Trophoblast cell (in vitro differentiated cells and primary cell): ENCODE data around the gene TACSTD2.
"Not testable (repeated sequence)": the region's sequence is repeated elsewhere in the genome, so short reads cannot be mapped to it uniquely, and the experiment has no call there.

Source experiments
- DNase-seq, 2 donors: peaks; one replicate each; pipeline ENCODE4 v3.0.0-alpha.2; 2016
- H2AFZ ChIP-seq: 2 replicates; pipeline ENCODE4 v1.6.1; 2013; ENCODE audit warnings: low read length, moderate library complexity, mild to moderate bottlenecking; ENCODE audit not compliant: insufficient read depth, poor library complexity
- H2AK5ac ChIP-seq: 2 replicates; pipeline ENCODE4 v1.6.1; 2013; ENCODE audit warnings: mild to moderate bottlenecking, low read length
- H2BK120ac ChIP-seq: 2 replicates; pipeline ENCODE4 v1.6.1; 2013; ENCODE audit warnings: low read length, mild to moderate bottlenecking, moderate library complexity; ENCODE audit not compliant: insufficient read depth, poor library complexity
- H2BK12ac ChIP-seq: 2 replicates; pipeline ENCODE4 v1.6.1; 2013; ENCODE audit warnings: mild to moderate bottlenecking, low read length, moderate library complexity
- H2BK5ac ChIP-seq: 2 replicates; pipeline ENCODE4 v1.6.1; 2013; ENCODE audit warnings: low read length, low read depth, moderate library complexity, mild to moderate bottlenecking; ENCODE audit not compliant: poor library complexity
- H3K14ac ChIP-seq: 2 replicates; pipeline ENCODE4 v1.6.1; 2013; ENCODE audit warnings: mild to moderate bottlenecking, low read length
- H3K18ac ChIP-seq: 2 replicates; pipeline ENCODE4 v1.6.1; 2013; ENCODE audit warnings: mild to moderate bottlenecking, low read length
- H3K23ac ChIP-seq: 2 replicates; pipeline ENCODE4 v1.6.1; 2013; ENCODE audit warnings: low read length
- H3K27ac ChIP-seq: 2 replicates; pipeline ENCODE4 v1.5.1; 2013; ENCODE audit warnings: low read depth, mild to moderate bottlenecking, inconsistent platforms, low read length, moderate library complexity
- H3K27me3 ChIP-seq: 2 replicates; pipeline ENCODE4 v1.6.1; 2013; ENCODE audit warnings: inconsistent platforms, mild to moderate bottlenecking, low read length, moderate library complexity; ENCODE audit not compliant: insufficient read depth
- H3K36me3 ChIP-seq, 2 experiments: 1 replicate in 1 of 2; 2 replicates in 1 of 2; pipeline ENCODE4 v1.6.1; 2013; ENCODE audit warnings: low read length in 2 of 2, mild to moderate bottlenecking in 2 of 2, moderate library complexity in 1 of 2; ENCODE audit not compliant: insufficient read depth in 2 of 2, control insufficient read depth in 1 of 2
- H3K4ac ChIP-seq: 2 replicates; pipeline ENCODE4 v1.6.1; 2013; ENCODE audit warnings: low read depth, mild to moderate bottlenecking, low read length, moderate library complexity
- H3K4me1 ChIP-seq, 2 experiments: 1 replicate in 1 of 2; 2 replicates in 1 of 2; pipeline ENCODE4 v1.6.1; 2013; ENCODE audit warnings: low read length in 2 of 2, mild to moderate bottlenecking in 2 of 2, moderate library complexity in 1 of 2; ENCODE audit not compliant: insufficient read depth in 2 of 2, control insufficient read depth in 1 of 2
- H3K4me2 ChIP-seq: 2 replicates; pipeline ENCODE4 v1.6.1; 2013; ENCODE audit warnings: inconsistent platforms, mild to moderate bottlenecking, low read length, moderate library complexity
- H3K4me3 ChIP-seq: 2 replicates; pipeline ENCODE4 v1.5.1; 2013; ENCODE audit warnings: mild to moderate bottlenecking, low read depth, low read length, inconsistent platforms
- H3K79me1 ChIP-seq: one replicate; pipeline ENCODE4 v1.6.1; 2013; ENCODE audit warnings: low read length
- H3K79me2 ChIP-seq: 2 replicates; pipeline ENCODE4 v1.6.1; 2013; ENCODE audit warnings: low read length, mild to moderate bottlenecking; ENCODE audit not compliant: control insufficient read depth, insufficient read depth, poor library complexity
- H3K9ac ChIP-seq: 2 replicates; pipeline ENCODE4 v1.6.1; 2013; ENCODE audit warnings: mild to moderate bottlenecking, low read length
- H3K9me3 ChIP-seq: 2 replicates; pipeline ENCODE4 v1.6.1; 2013; ENCODE audit warnings: low read depth, mild to moderate bottlenecking, control low read depth, inconsistent platforms, low read length; ENCODE audit not compliant: insufficient read depth
- H4K12ac ChIP-seq: 2 replicates; pipeline ENCODE4 v1.6.1; 2013; ENCODE audit warnings: low read depth, mild to moderate bottlenecking, low read length, moderate library complexity
- H4K8ac ChIP-seq: 2 replicates; pipeline ENCODE4 v1.6.1; 2013; ENCODE audit warnings: low read depth, mild to moderate bottlenecking, low read length, moderate library complexity
- H4K91ac ChIP-seq: one replicate; pipeline ENCODE4 v1.6.1; 2013; ENCODE audit warnings: low read depth, mild to moderate bottlenecking, low read length, moderate library complexity
- WGBS: extraction: QIAGEN DNeasy Blood & Tissue Kit; methylation state at CpG from one replicate; pipeline ENCODE4 v1.1.7; 2013; ENCODE audit warnings: missing lambda C conversion rate; ENCODE audit not compliant: insufficient read length, insufficient coverage; ENCODE audit errors: extremely low coverage; 5-methylcytosine and 5-hydroxymethylcytosine counted together

Gene TACSTD2

GRCh38 chr1:58607391-58607790 is 30.3 kb upstream of the TACSTD2 start:
- H3K4ac ChIP-seq, result no peak overlapping the region
- no peak overlapping the region for H3K4me3 ChIP-seq
- no peak overlapping the region for H2BK12ac ChIP-seq
- no CpG with 5 or more reads among the region's 3 CpGs for WGBS
- no peak overlapping the region for H2AK5ac ChIP-seq
- H3K23ac ChIP-seq, result no peak overlapping the region
- H3K18ac ChIP-seq, result no peak overlapping the region
- no peaks in the 10 kb centered on the region for H3K79me2 ChIP-seq
- H3K14ac ChIP-seq, result no peak overlapping the region
- H3K79me1 ChIP-seq, result no peaks in the 10 kb centered on the region
- H4K91ac ChIP-seq, result no peak overlapping the region
- no peak overlapping the region for H4K8ac ChIP-seq
- no peak overlapping the region for H3K27ac ChIP-seq
- peaks cover 1% of the 10 kb centered on the region for H3K9me3 ChIP-seq
- no peaks in the 10 kb centered on the region for H3K36me3 ChIP-seq
- no peaks in the 10 kb centered on the region for H3K4me1 ChIP-seq
- H2AFZ ChIP-seq, result no peak overlapping the region
- no peak overlapping the region for H3K4me2 ChIP-seq
- H2BK120ac ChIP-seq, result no peak overlapping the region
- H4K12ac ChIP-seq, result no peak overlapping the region
- no peak overlapping the region for H2BK5ac ChIP-seq
- no peaks in the 10 kb centered on the region for H3K27me3 ChIP-seq
- no peak for DNase-seq
- no peak overlapping the region for H3K9ac ChIP-seq

DNA sequence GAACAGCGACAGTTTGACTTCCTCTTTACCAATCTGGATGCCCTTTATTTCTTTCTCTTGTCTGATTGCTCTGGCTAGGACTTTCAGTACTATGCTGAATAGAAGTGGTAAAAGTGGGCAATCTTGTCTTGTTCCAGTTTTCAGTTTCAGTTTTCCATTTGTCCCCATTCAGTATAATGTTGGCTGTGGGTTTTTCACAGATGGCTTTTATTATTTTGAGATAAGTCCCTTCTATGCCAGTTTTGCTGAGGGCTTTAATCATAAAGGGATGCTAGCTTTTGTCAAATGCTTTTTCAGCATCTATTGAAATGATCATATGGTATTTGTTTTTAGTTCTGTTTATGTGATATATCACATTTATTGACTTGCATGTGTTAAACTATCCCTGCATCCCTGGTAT is 24.9 kb upstream of the TACSTD2 start:
- not testable (repeated sequence) for H2BK5ac ChIP-seq, H3K36me3 ChIP-seq, H3K4me1 ChIP-seq, H4K91ac ChIP-seq, H2AK5ac ChIP-seq, H3K14ac ChIP-seq, DNase-seq, H3K79me1 ChIP-seq, H2BK120ac ChIP-seq, H3K18ac ChIP-seq, H3K4ac ChIP-seq, H2BK12ac ChIP-seq, H4K12ac ChIP-seq, H3K27ac ChIP-seq, H3K9ac ChIP-seq, H4K8ac ChIP-seq, H3K9me3 ChIP-seq, H3K27me3 ChIP-seq, H3K4me2 ChIP-seq, H3K79me2 ChIP-seq, H2AFZ ChIP-seq, H3K4me3 ChIP-seq, H3K23ac ChIP-seq
- WGBS, result no CpG with 5 or more reads among the region's 1 CpG

DNA sequence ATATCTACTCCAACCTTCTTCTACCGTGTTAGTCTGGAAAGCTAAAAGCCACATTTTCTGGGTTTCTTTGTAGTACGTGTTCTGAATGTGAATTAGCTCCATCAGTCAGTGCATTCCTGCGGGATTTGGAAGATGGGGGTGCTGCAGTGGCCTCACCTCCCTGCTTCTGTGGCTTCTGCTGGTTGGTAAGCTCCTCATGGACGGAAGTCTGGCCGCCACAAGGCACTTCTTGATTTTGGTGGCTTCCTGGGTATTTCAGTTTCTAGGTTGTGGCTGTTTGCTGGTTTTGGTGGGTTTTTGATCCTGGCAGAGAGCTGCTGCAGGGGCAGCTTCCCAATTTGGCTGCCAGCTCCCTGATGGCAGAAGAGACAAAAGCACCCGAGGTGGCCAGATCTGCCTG is 20.9 kb upstream of the TACSTD2 start:
- no peak overlapping the region for H2BK120ac ChIP-seq
- no peaks in the 10 kb centered on the region for H3K9me3 ChIP-seq
- H3K79me1 ChIP-seq, result peaks cover 2% of the 10 kb centered on the region
- no peak overlapping the region for H3K14ac ChIP-seq
- H2AFZ ChIP-seq, result no peak overlapping the region
- no peaks in the 10 kb centered on the region for H3K27me3 ChIP-seq
- no peak overlapping the region for H2AK5ac ChIP-seq
- no peak overlapping the region for H3K27ac ChIP-seq
- no peak overlapping the region for H2BK5ac ChIP-seq
- no peak overlapping the region for H3K9ac ChIP-seq
- H4K12ac ChIP-seq, result no peak overlapping the region
- H3K4ac ChIP-seq, result no peak overlapping the region
- H3K4me2 ChIP-seq, result no peak overlapping the region
- no peak overlapping the region for H4K8ac ChIP-seq
- no peak overlapping the region for H4K91ac ChIP-seq
- DNase-seq, result no peak
- H3K79me2 ChIP-seq, result no peaks in the 10 kb centered on the region
- no peak overlapping the region for H3K4me3 ChIP-seq
- H3K36me3 ChIP-seq, result no peaks in the 10 kb centered on the region
- WGBS, result no CpG with 5 or more reads among the region's 6 CpGs
- no peak overlapping the region for H2BK12ac ChIP-seq
- H3K23ac ChIP-seq, result no peak overlapping the region
- H3K4me1 ChIP-seq, result peaks cover 0 to 3% of the 10 kb centered on the region in 2 experiments
- no peak overlapping the region for H3K18ac ChIP-seq

- no peak for DNase-seq
- no peaks in the 10 kb centered on the region for H3K9me3 ChIP-seq
- H3K4me1 ChIP-seq, result peaks cover 2 to 7% of the 10 kb centered on the region in 2 experiments
- no peak overlapping the region for H2AK5ac ChIP-seq
- H2AFZ ChIP-seq, result no peak overlapping the region
- WGBS, result no CpG with 5 or more reads among the region's 9 CpGs
- H4K8ac ChIP-seq, result no peak overlapping the region
- peaks cover 2% of the 10 kb centered on the region for H3K79me1 ChIP-seq
- H3K36me3 ChIP-seq, result no peaks in the 10 kb centered on the region
- H2BK5ac ChIP-seq, result no peak overlapping the region
- no peak overlapping the region for H2BK120ac ChIP-seq
- no peak overlapping the region for H4K12ac ChIP-seq
- H3K23ac ChIP-seq, result no peak overlapping the region
- H3K9ac ChIP-seq, result no peak overlapping the region
- no peaks in the 10 kb centered on the region for H3K27me3 ChIP-seq
- H3K4me2 ChIP-seq, result no peak overlapping the region
- H2BK12ac ChIP-seq, result no peak overlapping the region
- H3K27ac ChIP-seq, result no peak overlapping the region
- H4K91ac ChIP-seq, result no peak overlapping the region
- H3K4me3 ChIP-seq, result no peak overlapping the region
- H3K79me2 ChIP-seq, result no peaks in the 10 kb centered on the region
- H3K4ac ChIP-seq, result no peak overlapping the region
- no peak overlapping the region for H3K18ac ChIP-seq
- no peak overlapping the region for H3K14ac ChIP-seq
These were observed 20.0 kb upstream of the TACSTD2 start for GRCh38 chr1:58597076-58597475.
